Caki2 (cell line): ENCODE data around the gene GAS7. TPM values are rescaled to one million over a fixed set of nuclear protein-coding genes. Genes with fewer than 3 reads are reported as not detected.

Source experiments
- DNase-seq: peaks from one replicate; pipeline ENCODE4 v3.0.0-alpha.2; 2015; ENCODE audit warnings: low read depth
- in situ Hi-C: cut with HindIII; loops from 2 replicates; pipeline ENCODE4 v1.10.0; 2016; ENCODE audit warnings: low sequenced_read_pairs, low pct_unique_long_range_greater_than_20kb, mixed read lengths
- total RNA-seq: library from RNA; depleted of rRNA; stranded (reverse); fragments of >200 nt; shearing (Covaris generic); gene quantifications from 2 replicates; pipeline ENCODE4 v1.2.3, GENCODE V29; 2014; ENCODE audit warnings: low replicate concordance

GAS7 gene
- total RNA-seq, 1 experiment from 2014 or later: not detected

DNA sequence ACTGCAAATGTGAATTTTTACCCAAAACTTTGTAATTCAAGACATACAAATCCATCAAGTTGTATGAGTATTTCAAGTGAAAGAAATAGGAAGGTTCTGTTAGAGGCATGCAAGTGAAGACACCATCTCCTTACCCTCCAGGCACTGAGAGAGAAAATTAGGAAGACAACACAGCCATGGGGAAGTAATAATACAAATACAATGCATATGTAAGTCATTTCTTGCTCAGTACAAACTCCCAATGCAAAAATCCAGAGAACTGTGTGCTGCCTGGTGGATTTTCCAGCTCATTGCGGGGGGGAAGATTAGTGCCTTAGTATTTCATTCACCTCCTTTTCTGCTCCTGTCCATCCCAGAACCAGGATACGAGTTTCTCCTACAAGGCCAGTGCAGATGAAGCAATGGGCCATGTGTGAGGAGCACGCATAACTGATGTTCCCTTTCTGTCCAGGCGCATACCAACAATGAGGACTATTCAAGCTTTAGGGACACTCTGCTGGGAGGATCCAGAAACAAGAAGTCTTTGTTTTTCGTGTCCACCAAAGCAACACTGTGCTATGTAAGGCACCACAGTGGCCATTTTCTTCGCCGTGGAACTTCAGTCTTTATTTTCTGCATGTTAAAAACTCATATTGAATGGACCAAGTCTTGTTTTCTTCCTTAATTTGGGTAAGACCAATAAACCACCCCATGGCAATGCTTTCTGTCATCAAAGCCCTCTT is 149.6 kb downstream of the GAS7 start:
- in situ Hi-C loops: no loop called here
- DNase-seq: no peak

DNA sequence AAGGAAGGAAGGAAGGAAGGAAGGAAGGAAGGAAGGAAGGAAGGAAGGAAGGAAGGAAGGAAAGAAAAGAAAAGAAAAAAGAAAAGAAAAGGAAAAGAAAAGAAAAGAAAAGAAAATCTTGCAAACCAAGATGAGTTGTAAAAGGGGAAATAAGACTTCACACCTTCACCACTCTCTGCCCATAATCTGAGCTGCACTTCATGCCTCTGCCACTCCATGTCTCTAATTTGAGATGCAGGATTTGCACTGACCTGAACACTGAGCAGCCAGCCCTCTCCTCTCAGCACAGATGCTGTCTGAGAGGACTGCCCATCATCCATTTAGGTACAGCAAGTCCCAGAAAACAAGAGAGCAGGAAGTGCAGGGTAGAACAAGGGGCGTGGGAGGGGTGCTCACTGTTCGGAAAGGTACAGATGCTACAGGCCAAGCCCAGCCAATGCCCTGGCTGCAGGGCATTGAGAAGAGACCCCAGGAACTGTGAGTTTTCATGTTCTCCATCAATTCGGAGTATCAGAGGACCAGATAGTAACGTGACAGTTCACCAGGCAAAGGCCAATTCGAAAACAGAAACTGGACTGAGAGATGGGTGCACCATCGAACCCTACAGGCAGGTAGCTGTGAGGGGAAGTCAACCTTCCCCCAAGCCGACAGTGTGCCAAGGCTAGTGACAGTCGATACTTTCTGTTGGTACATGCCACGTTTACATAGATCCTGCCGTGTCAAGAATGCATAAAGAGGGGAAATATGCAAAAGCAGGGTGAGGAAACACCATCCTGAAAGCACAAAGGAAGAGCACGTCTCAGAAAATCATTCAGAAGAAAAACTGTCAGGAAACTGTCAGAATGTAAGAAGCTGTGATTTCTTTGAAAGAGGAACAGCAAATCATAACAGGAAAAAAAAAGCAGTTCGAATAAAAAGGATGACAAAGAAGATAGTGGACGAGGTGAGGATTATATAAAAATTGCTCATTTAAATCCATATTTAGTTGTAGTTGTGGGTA is 151.3 kb downstream of the GAS7 start:
- in situ Hi-C loops: no loop called here
- DNase-seq: no peak

DNA sequence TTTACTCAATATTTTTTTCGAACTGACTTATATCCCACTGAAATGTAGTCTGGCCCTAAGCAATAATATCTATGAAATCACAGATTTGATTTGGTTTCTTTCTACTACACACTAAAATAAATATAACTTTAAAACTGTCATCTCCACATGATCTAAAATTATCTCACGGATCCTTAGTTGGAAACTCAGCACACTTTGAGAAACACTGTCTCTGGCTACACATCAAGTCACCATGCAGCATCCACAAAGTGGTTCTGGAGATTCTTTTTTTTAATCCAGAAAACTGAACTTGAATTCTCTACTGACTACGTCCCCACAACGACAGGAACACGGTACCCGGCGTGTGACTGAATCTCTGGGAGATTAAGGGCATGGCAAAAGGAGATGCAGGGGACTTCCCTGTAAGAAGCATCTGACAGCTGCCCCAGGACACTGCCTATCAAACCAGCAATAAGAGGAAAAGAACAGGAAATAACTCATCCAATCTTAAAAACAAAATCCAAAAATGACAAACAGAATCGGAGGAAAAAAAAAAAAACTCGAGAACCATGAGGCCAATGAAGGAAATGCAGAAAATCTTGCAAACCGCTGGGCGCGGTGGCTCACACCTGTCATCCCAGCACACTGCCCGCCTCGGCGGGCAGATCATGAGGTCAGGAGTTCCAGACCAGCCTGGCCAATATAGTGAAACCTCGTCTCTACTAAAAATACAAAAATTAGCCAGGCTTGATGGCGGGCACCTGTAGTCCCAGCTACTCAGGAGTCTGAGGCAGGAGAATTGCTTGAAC is 152.3 kb downstream of the GAS7 start:
- no peak for DNase-seq
- in situ Hi-C loops: no loop called here

DNA sequence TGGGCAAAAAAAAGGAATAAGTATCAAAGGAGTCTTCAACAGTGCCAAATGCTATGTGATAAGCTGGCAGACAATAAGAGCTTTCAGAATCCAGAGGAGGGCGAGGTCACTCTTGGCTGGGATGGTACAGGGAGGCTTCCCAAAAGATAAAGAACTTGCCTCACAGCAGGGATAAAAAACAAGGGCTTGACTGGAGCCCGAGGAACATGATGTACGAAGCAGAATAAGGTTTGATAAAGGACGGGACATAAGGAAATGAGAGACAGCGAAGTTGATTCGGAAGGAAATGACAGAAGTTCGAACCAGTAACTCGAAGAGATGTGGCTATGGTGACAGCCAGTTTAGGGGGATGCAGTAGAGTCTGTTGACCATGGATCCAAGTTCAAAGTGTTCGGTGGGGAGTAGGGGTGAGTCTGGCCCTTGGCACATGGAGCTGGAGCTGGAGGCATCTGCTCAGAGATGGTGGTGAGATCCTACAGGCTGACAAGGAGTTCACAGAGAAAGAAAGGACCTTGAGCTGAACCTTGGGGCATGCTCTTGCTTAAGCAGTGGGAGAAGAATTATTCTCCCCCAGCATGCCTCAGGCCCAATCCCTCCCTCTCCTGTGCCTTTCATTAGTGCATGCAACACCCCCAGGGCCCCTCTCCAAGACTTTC is 155.7 kb downstream of the GAS7 start:
- in situ Hi-C loops: no loop called here

DNA sequence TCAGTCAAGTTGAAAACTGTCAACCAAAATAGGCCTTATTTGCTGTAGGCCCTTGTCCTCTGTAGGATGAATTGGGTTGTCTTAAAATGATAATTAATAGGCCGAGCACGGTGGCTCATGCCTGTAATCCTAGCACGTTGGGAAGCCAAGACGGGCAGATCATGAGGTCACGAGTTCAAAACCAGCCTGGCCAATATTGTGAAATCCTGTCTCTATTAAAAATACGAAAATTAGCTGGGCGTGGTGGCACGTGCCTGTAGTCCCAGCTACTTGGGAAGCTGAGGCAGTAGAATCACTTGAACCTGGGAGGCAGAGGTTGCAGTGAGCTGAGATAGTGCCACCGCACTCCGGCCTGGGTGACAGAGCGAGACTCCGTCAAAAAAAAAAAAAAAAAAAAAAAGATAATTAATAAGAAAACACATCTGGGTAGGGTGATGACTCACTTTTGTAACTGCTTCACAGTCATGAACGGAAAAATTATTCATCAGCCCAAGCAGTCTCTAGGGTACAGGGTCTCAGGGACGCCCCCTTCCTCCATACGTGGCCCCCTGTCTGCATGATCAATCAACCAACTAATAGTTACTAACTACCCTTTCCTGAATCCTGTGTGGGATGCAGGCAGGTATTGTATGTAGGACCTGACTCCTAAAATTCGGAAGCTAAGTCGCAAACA is 156.4 kb downstream of the GAS7 start:
- no peak for DNase-seq
- in situ Hi-C loops: no loop called here

More for the DNA sequence above, 155.7 kb downstream of the GAS7 start:
- DNase-seq: no peak

DNA sequence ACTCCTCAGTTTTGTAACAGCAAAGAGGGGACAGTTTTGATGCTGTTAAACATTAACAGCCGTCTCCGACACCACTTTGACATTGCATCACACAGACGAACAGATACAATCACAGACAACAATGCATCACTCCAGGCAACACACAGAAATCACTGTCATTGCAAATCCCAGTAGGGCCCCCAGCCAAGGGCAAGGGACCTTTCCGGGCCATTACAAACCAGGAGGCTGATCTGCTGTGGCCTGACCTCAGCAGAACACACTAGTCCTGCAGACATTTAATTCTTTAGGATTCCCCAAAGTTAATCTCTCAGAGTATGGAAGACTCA is 157.2 kb downstream of the GAS7 start:
- in situ Hi-C loops: no loop called here
- DNase-seq: no peak

DNA sequence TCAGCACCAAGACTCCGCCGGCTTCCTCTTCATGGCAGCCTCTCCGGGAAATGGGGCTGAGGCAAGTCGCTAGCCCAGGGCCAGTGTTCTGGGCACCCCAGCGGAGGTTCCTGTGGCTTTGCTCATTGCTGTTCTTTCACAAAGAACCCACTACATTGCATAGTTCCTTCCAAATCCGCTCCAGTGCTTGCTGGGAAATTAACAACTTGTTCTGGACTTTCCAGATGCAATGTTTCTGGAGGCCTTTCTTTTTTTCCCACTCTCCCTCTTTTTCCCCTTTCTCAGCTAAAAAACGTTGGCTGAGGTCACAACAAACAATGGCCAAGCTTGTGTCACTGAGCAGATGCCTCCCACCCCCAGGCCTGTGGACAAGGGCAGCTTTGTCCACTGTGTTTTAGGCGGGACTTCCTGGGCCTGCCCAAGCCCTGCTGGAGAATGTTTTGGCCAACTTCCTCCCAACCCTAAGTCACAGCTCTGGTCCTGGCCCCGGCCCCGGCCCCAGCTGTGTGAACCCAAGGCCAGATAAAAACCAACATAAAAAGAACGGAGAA is 161.8 kb downstream of the GAS7 start:
- DNase-seq: no peak
- in situ Hi-C loops: no loop called here

DNA sequence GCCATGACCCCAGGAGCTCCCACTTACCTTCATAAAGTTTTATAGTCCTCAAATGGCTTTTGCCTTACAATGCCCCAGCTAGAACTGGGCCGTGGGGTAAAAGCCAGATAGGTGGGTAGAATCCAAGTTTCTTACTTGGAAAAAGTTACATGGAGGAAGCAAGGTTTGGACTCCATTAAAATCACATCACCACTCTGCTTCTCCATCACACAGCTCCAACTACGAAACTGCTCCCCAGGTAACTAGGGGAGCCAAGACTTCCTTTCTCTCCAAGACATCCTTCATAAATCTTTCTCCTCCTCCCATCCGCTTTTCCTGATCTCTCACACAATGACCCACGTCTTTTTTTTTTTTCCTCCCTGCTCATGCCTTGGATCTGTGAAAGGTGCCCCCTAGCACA is 162.5 kb downstream of the GAS7 start:
- DNase-seq: no peak
- in situ Hi-C loops: no loop called here

DNA sequence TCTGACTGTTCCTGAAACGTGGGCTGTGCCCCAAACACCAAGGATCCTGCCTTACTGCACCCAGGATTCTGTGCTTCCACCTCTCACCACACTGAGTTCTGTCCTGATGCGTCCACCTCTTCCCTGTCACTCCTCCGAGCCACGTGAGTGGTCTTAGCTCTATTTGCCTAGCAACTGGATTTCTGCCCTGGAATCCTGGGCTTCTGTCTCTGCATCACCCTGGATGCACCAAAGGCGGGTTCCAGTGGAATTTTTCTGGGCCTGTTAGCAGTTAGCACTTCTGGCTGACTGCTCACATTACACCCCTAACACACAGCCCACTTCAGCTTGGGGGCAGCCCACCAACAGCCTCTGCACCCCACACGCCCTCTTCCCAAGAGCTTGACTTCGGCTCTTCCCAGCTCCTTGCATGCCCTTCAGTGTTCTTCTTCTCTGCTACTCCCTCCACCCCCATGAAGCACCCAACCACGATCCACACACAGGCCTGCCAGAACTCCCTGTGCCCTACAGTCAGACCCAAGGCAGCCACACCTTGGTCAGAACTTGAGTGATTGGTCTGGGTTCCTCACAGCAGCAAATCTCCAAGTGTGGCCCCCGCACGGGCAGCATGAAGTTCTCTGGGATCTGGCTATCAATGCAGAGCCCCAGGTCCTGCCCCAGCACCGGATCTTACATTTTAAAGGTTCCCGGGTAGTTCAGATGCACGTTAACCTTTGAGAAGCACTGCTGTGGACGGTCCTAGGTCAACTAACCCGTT is 163.5 kb downstream of the GAS7 start:
- no peak for DNase-seq
- in situ Hi-C loops: no loop called here

DNA sequence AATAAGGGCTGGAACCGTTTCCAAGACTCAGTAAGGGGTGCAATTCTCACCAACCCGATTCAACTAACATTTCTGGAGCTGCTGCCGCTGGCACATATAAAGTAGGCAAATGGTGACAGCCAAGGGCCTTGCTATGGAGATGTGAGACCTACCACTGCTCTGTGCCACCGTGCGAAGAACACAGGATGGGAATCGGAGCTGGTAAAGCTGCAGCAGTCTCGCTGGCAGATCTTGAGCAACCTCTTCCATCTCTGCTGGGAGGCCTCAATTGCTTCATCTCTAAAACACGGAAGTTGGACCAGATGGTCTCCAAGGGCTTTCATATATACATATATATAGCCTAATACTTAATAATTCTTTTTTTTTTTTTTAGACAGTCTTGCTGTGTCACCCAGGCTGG is 164.4 kb downstream of the GAS7 start:
- DNase-seq: no peak
- in situ Hi-C loops: no loop called here

DNA sequence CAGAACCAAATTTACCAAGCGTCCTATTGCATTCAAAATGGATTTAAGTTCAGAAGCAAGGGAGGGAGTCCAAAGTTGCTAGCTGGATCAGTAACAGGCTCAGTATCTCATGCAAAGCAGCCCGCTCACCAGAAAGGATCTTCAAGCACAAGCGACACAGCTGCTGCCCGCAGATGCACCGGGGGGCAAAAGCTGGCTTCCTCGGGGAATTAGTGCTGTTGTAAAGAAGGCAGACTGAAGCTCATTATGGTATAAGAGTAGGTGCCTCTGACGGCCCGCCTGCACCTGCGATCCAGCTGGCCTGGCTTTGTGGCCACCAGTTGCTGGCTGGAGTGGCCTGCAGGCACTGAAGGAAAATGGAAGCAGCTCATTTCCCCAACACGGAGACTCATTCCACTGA is 165.0 kb downstream of the GAS7 start:
- in situ Hi-C loops: no loop called here
- DNase-seq: no peak

DNA sequence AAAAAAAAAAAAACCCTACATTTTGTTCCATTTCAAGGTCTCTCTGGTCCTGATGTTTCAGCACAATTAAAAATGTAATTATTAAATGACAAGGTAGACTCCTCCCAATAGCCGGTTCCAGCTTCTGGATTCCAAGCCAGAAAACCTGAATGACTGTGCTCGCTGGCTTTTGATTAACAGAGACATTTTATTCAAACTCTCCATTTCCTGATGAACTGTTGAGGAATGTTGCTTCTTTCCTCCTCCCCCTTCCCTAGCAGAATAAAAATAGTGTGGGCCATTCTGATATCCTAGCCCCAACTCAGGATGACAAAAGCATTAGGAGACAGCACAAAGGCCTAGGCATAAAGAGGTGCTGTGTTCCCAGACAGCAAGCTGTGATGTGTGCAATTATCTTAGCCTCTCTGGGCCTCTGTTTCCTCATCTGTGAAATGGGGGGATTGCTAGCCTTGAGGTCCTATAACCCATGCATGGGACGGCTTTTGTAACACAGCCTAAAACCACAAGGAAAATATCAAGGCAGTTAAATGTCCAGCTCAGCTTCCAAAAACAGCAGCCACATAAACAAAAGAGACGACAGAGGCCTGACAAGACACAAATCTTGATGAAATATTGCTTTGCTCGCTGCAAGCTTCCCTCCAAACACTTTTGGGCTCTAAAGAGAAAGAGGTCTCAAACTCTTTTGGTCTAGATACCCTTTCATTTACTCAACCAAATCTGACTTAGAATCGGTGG is 166.1 kb downstream of the GAS7 start:
- in situ Hi-C loops: no loop called here
- no peak for DNase-seq

DNA sequence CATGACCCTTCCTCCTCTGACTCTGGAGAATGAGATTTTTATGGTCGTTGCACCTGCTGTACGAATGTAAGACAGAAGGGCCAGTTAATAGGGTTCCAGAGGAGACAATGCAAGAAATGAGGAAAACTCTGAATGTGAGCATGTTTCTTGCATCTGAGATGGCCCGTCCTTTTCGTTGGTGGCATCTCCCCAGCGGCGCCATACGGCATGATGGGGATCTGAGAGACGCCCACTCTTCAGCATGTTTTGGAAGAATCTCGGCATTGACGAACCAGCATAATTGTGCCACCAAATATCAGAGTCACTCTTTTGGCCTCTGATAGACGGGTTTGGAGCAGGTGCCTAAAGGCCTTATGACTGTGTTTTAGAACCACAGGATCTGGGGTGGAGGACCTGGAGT is 166.8 kb downstream of the GAS7 start:
- no peak for DNase-seq
- in situ Hi-C loops: no loop called here

DNA sequence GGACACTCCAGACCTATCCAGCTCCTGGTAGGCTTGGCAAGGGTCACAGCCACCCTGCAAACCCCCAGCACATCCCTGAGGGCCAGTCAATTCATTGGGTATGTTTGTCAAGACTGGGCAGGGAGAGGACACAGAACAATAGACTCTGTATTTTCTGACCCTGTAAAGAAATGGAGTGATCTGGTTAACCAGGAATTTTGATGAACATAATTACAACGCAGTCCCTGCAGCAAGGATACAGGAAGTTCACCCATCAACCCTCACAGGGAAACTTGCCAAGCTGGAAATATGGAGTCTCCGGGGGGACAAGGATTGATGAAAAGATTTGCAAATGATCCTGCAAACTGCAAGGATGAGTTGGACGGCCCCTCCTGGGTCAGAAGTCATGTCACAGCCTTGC is 167.3 kb downstream of the GAS7 start:
- no peak for DNase-seq
- in situ Hi-C loops: no loop called here

DNA sequence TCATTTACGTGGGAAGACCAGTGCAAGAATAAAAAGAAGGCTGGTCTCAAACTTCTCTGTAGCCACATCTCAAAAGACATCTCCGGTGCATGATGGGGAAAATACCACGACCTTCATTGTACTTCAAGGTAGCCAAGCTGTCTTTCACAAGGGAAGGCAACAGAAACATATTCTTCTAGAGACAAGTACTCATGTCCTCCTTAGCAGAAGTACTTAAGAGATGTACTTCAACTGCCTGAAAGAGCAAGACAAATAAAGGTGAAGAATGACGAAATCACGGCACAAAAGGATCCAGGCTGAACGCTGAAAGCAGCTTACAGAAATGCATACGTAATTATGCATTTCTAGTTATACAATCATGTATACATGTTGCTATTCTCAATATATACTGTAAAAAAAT is 169.3 kb downstream of the GAS7 start:
- DNase-seq: no peak
- in situ Hi-C loops: no loop called here
